HG03097 (cell line): Measurements from ENCODE around the gene BRI3BP.
"Not testable (repeated sequence)": the region's sequence is repeated elsewhere in the genome, so short reads cannot be mapped to it uniquely, and the experiment has no call there.

Experiments used
- ATAC-seq: cut with Tn5 transposase; IDR thresholded peaks from one replicate; pipeline ENCODE4 v1.9.1; 2021; ENCODE audit not compliant: unreplicated experiment, low FRiP score

The BRI3BP gene

GRCh38 chr12:124971603-124972002 lies 21.8 kb upstream of the BRI3BP start:
- no peak for ATAC-seq

- ATAC-seq = no peak
Measured at GRCh38 chr12:124972211-124972610, 21.2 kb upstream of the BRI3BP start.

- ATAC-seq = no peak
Measured at GRCh38 chr12:124975276-124975675, 18.2 kb upstream of the BRI3BP start.

- ATAC-seq = no peak
Measured at GRCh38 chr12:124976999-124977398, 16.4 kb upstream of the BRI3BP start.

GRCh38 chr12:124979568-124979967 lies 13.9 kb upstream of the BRI3BP start:
- no peak for ATAC-seq

- ATAC-seq = no peak
Measured at GRCh38 chr12:124980098-124980892, 13.2 kb upstream of the BRI3BP start.

GRCh38 chr12:124986876-124987275 lies 6.6 kb upstream of the BRI3BP start:
- not testable (repeated sequence) for ATAC-seq

GRCh38 chr12:124992874-124993625 lies 395 bp upstream of the BRI3BP start:
- ATAC-seq = peak; percentile 39

GRCh38 chr12:124994437-124994975 lies 1.1 kb downstream of the BRI3BP start:
- peak; percentile 35 for ATAC-seq

GRCh38 chr12:124995200-124995961 lies 1.9 kb downstream of the BRI3BP start:
- no peak for ATAC-seq

- ATAC-seq = no peak
Measured at GRCh38 chr12:124998705-124999104, 5.3 kb downstream of the BRI3BP start.

GRCh38 chr12:125001636-125002035 lies 8.2 kb downstream of the BRI3BP start:
- ATAC-seq = no peak

- no peak for ATAC-seq
Measured at GRCh38 chr12:125003021-125003420, 9.6 kb downstream of the BRI3BP start.

GRCh38 chr12:125004621-125005020 lies 11.2 kb downstream of the BRI3BP start:
- no peak for ATAC-seq

- no peak for ATAC-seq
Measured at GRCh38 chr12:125005652-125006051, 12.2 kb downstream of the BRI3BP start.

GRCh38 chr12:125006365-125006764 lies 12.9 kb downstream of the BRI3BP start:
- no peak for ATAC-seq

- ATAC-seq = no peak
Measured at GRCh38 chr12:125013816-125014442, 20.5 kb downstream of the BRI3BP start.

GRCh38 chr12:125014526-125014925 lies 21.1 kb downstream of the BRI3BP start:
- no peak for ATAC-seq

GRCh38 chr12:125015680-125016310 lies 22.4 kb downstream of the BRI3BP start:
- no peak for ATAC-seq

- ATAC-seq = no peak
Measured at GRCh38 chr12:125017801-125018200, 24.4 kb downstream of the BRI3BP start.
